SKM-1 (cell line): ENCODE data around the gene HJURP.

Source experiments
- DNase-seq: peaks from one replicate; lab custom pipeline; 2025; ENCODE audit not compliant: unreplicated experiment; lab: John Stamatoyannopoulos, UW

Gene HJURP

DNA sequence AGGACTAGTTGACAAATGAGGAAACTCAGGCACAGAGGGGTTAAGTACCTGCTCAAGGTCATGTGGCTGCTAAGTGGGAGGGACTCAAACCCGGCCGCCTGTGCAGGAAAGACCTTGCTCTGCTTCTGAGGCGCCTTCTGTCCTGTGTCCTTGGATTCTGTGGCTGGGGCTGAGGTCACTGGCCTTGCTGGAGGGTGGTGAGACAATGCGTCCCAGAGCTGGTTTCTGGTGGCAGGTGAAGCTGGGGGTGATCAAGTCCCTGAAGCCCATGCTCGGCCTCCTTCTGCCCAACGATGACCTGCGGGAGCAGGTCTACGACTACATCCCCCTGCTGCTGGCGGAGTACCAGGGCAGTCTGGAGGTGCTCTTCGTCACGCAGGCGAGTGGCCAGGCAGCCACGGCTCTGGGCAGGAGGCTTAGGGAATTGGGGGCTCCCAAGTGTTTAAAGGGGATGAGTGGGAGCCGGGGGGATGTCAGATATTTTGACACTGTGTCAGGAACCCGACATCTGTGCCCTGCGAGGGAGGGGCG lies 60.1 kb downstream of the HJURP start:
- no peak for DNase-seq

- no peak for DNase-seq
Measured at GRCh38 chr2:233793465-233794127, 60.7 kb downstream of the HJURP start.

DNA sequence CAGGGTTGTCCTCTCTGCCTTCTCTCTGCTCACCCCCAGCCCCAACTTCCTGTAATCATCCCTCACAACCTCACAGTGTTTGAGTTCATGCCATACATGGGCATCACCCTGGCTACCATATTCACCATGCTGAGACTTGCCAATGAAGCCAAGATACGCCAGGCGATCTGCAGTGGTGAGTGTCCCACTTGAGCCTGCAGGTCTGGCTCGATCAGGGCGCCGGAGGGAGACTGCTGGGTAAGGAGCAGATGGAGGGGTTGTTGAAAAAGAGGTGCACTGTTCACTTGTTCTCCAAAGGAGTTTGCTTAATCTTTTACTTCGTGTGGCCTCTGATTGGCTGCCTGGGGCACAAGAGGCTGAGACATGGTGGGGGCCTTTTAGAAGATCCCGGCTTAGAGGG lies 61.6 kb downstream of the HJURP start:
- DNase-seq, result no peak

GRCh38 chr2:233791883-233792329 lies 62.4 kb downstream of the HJURP start:
- no peak for DNase-seq

GRCh38 chr2:233791151-233791882 lies 63.0 kb downstream of the HJURP start:
- no peak for DNase-seq

GRCh38 chr2:233789554-233789953 lies 64.8 kb downstream of the HJURP start:
- DNase-seq, result no peak
